NCI-H146 treated with DMSO at 0.1 percent for 48 hours (cell line): Measurements from ENCODE around the gene ACTA2.

ENCODE experiments used
- DNase-seq: peaks from one replicate; lab custom pipeline; 2025; ENCODE audit not compliant: unreplicated experiment; lab: John Stamatoyannopoulos, UW

Gene ACTA2

DNA sequence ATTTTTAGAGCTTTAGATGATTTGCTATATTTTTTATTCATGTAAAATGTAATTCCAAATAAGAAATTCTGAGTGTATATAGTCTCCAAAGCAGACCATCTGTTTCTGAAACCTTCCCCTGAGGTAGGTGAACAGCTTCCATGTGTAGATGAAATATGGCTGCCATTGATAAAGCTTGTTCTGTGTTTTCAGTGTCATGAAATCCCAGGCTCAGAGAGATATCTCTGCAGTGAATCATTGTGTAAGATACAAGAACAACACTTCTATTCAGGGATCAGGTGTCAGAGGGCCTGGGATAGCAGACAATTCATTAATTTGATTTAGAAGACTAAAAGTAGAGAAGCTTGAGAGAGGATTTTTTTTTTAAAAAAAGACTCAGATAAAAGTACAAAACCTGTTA is 29.1 kb downstream of the ACTA2 start:
- DNase-seq, result no peak

DNA sequence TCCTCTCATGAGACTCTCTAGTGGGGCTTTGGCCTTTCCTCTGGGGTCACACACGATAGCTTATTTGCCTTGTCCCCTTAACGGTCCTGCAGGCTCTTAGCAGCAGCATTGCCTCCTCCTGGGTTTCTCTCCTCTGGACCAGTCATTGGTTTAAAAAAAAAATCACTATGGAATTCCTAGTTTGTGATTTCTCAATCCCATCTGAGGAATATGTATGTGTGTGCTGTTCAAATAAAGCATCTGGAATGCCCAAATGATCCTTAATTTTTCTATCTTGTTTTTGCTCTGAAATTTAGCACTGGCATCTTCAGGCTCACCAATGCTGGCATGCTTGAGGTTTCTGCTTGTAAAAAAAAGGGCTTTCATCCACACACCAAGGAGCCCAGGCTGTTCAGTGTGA is 30.5 kb downstream of the ACTA2 start:
- no peak for DNase-seq

DNA sequence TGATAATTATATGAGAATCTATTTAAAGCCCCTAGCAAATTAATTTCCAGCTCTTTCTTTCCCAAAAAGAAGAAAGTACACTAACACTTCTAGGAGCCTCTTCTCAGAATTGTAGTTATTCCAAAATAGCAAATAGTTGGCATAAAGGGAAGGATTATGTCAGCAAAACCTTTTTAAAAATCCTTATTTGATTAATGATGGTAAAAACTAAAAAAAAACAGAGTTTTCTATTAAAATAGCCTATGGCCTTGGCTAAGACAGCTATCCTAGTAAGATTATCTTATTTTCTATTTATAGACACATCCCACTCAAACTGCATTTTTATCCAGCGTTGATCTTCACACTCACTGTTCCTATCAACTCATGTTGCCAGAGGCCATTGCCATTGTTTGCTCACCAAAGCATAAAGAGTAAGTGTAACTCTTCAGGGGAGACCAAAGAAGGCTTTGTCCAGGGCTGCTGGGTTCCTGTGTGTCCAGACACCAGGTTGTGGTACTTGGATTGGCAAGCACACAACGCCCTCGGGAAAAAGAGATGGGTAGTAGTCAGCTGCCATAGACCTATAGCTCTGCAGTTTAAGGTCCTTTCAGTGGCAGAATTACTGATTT is 31.5 kb downstream of the ACTA2 start:
- DNase-seq, result no peak

DNA sequence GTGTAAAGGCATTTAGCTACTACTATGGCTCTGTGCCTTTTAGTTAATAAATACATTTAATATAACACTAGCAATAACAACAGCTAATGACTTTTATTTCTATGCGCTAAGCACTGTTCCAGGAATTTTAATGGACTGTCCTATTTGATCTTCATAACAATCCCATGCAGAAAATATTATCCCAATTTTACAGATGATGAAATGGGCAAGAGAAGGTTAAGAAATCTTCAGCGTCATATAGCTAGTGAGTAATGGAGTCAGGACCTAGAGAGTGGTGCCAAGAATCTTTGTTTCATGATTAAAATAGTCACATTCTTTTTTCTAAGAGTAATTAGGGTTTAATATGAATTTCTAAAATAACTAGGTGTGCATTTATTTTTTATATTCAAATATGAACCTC is 32.4 kb downstream of the ACTA2 start:
- no peak for DNase-seq

DNA sequence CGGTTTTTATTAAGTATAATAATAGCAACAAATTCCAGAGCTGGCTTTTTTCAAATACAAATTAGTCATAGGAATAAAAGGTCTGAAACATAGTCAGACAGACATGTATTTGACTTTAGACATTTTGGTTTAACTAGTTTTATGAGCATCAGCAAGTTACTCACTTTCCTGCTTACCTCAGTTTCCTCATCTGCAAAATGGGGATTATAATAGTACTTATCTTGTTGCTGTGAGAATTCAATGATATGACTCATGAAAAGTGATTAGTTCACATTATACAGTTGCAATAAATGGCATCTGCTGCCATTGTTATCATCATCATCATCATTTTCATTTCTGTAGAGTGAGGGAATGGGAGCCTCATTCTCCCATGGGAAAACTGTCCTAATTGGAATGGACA is 33.5 kb downstream of the ACTA2 start:
- no peak for DNase-seq

DNA sequence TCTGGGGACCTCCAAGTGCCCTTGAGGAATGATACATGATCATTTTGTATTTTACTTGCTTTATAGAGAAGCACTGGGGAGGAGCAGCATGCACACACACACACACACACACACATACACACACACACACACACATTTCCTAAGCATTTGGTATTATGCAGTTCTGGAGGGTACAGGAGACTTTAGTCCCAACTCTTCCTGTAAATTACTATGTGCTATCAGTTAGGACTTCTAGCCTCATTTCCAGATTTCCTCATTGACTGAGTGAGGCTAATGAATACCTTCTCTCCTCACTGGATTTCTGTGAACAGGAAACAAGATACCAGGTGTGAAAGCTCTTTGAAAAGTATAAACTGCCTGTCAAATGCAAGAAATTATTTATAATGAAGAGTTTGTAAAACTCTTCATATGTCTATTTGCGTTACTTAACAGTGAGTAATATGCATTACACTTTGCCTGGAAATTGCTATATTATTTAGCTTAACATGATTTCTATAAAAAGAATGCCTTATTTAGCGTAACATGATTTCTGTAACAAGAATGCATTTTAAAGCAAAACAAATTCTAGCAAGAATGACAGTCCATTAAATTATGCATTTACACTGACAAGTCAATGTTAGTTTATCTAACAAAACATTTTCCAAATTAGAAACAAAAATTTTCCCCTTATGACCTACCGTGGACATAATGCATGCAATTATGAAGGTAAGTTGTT is 34.2 kb downstream of the ACTA2 start:
- no peak for DNase-seq

DNA sequence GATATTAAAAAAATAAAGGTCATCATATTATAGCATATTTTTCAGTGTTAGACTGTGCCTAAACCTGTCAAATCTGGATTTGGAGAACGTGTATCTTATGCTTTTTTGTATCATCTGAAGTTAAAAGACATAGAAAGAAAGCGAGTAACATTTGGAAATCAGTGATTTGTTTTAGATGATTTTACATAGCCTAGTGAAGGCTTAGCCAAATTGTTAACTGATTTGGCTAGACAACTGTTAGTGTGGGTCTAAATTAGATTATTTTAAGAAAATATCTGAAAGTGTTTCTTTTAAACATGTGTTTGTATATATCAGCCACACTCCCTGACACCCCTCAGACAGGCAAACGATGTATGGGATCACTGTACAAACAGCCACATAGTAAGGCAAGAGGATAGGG is 35.6 kb downstream of the ACTA2 start:
- DNase-seq, result no peak

DNA sequence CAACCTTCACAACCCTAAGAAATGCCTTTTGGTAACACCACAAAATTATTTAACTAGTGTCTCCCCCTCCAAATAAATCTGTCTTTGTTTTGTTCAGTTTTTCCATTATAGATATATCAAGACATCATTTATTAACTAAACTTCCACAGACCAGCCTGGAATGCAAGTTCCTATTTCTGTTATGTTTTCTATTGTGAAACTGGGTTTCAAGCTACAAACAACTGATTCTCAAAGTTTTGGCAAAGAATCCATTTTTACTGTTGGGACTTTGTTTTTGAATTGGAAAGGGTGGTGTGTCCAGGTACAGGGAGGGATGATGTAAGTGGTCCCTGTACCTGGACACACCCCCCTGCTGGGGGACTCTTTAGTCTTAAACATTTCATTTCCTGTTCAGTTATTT is 36.3 kb downstream of the ACTA2 start:
- DNase-seq, result no peak

DNA sequence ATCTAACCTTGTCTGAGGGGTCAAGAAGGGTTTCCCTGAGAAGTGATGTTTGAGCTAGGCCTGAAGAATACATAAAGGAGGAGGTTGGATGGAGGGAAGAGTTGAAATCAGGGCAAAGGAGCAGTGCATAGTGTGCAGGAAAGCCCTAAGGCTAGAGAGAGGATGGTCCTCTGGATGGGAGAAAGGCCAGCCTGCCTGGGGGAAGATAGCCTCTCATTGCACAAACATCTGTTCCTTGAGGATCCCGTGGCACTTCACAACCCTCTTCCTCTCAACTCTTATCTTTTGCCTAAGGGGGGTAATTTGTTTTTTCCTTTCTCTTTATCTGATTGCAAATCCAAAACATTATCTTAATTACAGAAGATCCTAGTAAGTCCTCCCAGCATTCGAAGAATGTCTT is 36.8 kb downstream of the ACTA2 start:
- DNase-seq, result no peak

DNA sequence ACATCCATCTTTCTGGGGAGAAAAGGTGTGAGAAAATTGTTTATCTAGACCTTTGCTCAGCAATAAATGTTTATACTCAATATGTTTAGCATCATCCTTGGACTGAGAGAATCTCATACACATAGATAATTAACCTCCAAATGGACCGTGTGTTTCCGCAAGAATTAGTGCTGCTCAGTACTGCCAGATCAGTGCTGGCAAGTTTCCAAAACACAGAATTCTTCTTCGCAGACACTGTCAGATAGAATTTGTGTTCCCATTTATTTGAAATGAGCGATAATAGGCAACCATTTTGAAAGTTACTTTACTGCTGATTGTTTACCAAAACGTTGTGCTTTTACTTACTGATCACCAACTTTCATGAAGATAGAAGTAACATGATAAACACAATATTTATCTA is 38.8 kb downstream of the ACTA2 start:
- DNase-seq, result no peak

DNA sequence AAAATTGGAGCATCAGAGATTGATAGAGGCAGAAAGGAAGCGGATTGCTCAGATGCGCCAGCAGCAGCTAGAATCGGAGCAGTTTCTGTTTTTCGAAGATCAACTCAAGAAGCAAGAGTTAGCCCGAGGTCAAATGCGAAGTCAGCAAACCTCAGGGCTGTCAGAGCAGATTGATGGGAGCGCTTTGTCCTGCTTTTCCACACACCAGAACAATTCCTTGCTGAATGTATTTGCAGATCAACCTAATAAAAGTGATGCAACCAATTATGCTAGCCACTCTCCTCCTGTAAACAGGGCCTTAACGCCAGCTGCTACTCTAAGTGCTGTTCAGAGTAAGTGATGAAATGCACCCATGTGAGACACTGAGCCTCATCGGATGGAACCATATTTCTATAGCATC is 39.4 kb downstream of the ACTA2 start:
- DNase-seq, result peak; percentile 12

DNA sequence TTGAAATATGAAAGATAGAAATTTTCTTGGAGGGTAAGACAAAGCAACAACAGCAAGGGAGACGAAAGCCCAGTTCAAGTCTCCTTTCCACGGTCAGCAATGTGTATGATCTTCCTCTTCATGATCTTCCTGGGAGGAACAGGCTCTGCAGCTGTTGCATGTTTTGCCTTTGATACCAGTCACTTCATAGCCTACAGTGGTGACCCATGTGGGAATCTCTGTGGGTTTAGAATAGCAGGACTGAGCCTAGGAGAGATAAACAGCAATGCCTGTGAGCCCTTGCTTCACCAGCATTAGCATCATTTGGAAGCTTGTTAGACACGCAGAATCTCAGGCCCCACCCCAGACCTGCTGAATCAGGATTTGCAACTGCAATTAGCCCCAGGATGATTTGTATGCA is 40.7 kb downstream of the ACTA2 start:
- DNase-seq, result no peak

DNA sequence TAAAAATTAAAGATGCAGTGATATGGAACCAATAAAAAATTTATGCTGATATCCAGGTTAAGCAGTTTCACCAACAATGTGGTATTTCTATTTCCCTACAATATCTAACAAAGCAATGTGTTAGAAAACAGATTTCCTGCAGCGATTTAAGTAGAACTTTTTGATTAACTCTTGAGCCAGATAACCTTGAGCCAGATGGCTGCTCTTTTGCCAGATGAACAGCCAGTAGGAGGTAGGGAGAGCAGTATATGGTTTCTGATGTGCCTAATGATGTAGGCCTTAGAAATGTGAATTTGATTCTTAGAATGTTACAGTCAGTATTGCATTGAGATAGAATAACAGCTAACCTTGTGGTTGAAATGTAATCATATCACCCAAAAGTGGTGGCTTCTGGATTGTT is 41.5 kb downstream of the ACTA2 start:
- no peak for DNase-seq

DNA sequence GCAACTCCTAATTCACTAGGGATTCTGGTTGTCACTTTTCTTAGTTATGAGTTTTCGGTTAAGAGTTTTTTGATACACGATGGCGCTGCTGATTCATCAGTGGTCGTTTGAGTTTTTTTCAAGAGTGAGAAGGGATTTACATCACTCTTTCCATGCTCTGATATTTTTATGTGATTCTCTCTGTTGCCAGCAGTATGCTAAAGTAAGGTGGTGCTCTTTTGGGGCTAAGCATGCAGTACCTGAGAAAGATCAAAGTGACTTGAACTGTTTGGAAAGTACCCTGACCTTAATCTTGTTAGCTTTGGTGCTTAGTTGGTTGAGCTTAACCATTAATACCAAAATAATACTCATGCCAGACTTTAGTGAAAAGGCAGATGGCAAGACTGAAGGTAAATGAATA is 44.4 kb downstream of the ACTA2 start:
- DNase-seq, result no peak

DNA sequence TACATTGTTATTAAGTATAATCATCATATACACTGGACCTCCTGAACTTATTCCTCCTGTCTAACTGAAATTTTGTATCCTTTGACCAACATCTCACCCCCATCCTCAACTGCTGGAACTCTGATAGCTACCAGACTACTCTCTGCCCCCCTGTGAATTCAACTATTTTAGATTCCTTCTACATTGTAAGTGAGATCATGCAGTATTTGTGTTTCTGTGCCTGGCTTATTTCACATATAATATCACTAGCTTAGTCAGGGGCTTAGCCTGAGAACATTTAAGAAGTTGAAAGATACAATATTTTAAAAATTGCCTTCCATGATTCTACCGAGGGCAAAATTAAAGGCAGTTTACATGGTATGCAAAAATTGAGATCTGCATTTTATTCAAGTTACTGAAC is 45.7 kb downstream of the ACTA2 start:
- DNase-seq, result no peak

DNA sequence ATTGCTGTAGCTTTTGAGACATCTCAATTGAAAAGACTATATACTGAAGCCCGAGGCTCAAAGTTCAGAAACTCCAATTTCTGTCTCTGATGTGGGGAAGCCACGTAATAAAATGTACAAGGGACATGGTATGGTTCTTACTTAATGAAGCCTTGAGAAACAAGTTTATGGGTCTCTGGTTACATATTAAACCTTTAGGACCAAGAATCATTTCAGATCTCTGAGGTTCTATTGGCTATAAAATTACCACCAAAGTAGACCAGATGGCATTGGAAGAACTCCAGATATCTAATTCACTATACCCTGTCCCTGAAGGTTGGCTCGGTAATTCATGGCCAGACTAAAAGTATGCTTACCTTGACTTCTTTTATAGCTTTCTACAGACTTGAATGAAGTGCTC is 48.9 kb downstream of the ACTA2 start:
- DNase-seq, result no peak

DNA sequence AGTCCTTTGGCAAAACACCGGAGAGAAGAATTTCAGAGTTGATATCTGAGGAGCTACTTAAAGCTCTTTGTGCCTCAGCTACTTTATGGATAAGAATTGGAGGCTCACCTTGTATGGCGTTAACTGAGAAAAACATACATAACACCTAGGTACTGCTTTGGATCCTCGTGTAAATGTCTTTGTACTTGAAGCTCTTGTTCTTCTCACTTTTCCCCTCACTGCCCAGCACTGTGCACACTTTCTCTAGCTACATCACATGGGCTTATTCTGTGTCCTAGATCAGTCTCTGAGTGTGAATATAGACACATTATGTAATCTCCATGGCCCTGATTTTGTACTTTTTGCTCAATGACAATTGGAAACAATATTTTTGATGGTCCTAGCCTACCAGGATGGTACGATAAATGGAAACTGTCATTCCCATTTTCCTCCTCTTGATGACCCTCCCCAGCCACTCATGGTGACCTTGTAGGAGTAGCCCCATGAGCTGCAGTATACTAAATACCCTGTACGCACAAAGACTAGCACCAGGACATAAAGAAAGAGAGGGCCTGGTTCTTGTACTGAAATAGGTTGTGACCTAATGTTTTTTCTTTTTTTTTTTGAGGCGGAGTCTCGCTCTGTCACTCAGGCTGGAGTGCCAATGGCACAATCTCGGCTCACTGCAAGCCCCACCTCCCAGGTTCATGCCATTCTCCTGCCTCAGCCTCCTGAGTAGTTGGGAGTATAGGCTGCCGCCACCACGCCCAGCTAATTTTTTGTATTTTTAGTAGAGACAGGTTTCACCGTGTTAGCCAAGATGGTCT is 50.4 kb downstream of the ACTA2 start:
- no peak for DNase-seq

DNA sequence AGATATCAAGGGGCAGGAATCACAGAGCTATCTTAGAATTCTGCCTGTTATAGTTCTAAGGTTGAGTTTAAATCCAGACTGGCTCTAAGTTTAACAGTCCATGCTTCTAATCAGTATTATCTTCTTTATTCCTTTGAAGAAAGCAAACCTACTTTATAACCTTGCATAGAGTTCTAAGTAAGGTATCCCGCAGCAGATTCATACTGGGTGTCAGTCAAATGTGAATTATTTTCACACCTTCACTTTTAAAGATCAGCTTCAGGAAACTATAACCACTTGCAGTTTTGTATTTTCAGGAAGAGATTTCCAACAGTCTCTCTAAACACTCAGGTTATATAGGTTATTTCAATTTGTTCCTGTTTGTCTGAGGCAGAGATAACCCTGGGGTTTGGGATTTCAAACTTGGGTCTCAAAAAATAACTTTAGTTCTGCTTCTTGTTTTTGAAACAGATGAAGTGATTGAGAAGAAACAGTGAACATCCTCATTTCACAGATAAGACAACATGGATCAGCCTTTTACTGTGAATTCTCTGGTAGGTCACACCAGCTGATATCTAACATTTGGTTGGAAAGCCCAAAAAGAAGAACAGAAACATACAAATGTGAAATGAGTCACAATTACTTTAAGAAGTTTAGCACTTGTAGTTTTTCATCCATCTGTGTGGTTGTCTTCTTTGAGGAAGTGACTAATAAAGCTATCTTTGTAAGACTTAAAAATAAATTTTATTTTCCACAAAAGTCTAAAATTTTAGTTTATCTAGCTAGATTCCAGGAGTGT is 51.2 kb downstream of the ACTA2 start:
- no peak for DNase-seq

DNA sequence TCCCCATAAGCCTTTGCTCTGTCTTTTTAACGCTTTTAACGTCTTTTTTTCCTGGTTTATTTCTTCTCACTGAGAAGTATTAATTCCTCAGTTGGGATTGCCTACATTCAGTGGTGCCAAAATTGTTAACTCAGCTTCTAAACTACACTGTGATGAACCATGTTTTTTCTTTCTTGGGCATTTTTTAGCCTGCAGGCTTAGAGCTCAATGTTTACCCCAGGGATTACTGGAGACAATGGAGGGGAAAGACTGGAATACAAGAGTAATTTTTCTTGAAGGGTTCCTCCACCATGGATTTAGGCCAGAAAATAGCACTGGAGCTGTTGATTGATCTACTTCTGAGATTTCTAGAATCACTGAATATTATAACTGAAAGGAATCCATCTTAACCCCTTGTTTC is 52.7 kb downstream of the ACTA2 start:
- DNase-seq, result no peak

DNA sequence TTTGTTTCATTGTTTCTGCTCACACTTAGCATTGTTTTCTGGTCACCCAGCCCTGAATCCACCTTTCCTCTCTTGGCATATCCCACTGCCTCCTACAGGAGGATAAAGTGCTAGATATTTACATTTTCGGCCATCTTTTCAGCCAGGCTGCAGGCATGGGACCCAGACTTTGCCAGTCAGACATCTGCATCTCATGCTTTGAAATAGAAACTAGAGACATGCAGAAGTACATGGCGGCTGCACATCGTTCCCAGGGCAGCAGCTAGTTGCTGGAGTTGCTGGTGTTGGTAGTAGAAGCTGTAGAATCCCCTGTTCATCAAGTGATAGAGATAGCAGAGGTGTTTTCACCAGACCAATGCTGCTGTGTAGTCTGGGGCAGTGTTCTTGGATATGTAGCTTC is 53.8 kb downstream of the ACTA2 start:
- no peak for DNase-seq

DNA sequence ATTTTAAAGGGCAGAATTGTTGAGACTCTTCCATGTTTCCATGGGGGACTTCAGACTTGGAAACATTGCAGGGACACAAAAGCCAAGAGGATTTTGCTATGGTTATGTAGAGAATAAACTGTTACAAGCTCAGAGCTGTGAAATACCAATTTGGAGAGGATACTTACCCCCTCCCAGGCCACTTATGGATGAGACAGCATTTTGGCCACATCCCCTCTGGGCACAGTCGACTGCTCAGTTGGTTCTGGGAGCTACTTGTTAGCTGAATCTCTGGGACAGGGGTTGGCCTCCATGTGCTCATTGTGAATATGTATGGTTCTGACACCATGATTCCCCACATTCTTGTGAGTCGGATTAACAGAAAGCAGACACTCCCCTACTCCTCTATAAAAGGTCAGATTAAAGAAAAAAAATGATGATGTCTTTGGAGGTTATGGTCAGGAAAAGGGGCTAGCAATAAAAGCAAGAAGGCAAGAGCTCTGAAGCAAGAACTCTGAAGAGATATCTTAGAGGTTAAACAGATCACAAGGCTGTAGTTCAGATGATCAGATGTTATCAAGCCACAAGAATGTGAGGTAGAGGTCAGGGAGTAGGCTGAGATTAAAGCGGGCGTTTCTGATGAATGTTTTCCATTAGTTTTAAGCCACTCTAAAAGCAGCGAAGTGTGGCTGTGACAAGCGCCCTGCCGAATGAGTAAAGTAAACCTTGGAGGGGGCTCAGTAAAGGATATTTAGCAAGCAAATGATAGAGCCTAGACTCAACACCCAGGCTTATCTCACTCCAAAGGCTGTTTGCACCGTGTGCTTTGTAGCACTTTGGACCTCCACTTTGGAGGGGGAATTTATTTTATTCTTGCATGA is 55.3 kb downstream of the ACTA2 start:
- DNase-seq, result no peak
